AML-193 (cell line): Measurements from ENCODE around the gene MYBPC2.
"Not testable (repeated sequence)": the region's sequence is repeated elsewhere in the genome, so short reads cannot be mapped to it uniquely, and the experiment has no call there.

Experiments used
- DNase-seq, 2 experiments: peaks; one replicate each; lab custom pipeline; 2025; lab: John Stamatoyannopoulos, UW

MYBPC2 gene

GRCh38 chr19:50459638-50460037 lies 26.9 kb downstream of the MYBPC2 start:
- no peak for DNase-seq

- DNase-seq = no peak
These were observed 27.6 kb downstream of the MYBPC2 start for GRCh38 chr19:50460161-50460765.

DNA sequence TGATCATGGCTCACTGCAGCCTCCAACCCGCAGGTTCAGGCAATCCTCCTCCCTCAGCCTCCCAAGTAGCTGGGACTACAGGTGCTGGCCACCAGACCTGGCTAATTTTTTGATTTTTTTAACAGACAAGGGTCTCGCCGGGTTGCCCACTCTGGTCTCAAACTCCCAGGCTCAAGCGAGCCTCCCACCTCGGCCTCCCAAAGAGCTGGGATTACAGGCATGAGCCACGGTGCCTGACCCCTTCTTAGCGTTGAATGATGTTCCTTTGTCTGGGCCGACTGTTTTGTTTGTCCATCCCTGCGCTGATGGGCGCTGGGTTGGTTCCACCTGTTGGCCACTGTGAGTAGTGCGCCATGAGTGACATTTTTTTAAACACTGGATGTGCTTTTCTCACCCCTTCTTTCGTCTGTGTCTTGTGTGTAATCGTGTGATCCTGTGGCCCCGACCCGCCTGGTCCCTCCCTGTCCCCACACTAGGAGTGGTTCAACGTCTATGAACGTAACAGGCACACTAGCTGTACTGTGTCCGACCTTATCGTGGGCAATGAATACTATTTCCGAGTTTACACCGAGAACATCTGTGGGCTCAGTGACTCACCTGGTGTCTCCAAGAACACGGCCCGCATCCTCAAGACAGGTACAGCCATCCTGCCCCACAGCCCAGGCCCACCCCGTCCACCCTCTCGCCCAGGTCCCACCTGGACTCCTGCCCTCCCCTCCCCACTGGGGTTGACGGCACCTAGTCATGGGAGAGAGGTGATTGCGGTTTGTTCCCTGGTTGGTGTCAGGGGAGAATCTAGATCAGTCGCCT lies 28.6 kb downstream of the MYBPC2 start:
- peak; percentile 55 to 59 for DNase-seq

DNA sequence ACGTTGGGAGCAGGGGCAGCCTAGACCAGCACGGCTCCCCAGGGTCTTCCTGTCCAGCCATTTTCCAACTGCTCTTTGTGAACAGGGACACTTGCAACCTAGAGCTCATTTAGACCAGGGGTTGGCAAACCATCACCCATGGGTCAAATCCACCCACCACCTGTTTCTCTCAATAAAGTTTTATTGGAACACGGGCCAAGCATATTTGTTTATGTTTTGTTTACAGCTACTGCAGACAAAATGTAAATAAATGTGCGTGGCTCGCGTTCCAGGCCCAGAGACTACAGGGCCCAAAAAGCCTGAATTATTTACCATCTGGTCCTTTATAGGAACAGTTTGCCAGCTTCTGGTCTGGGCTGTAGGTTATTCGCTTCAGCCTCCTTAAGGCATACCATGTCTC lies 30.3 kb downstream of the MYBPC2 start:
- no peak for DNase-seq

GRCh38 chr19:50464348-50464747 lies 31.7 kb downstream of the MYBPC2 start:
- DNase-seq = no peak

- DNase-seq = no peak
These were observed 32.3 kb downstream of the MYBPC2 start for GRCh38 chr19:50465000-50465399.

GRCh38 chr19:50465986-50466705 lies 33.5 kb downstream of the MYBPC2 start:
- DNase-seq = no peak

GRCh38 chr19:50466706-50467039 lies 34.0 kb downstream of the MYBPC2 start:
- no peak for DNase-seq

GRCh38 chr19:50467566-50467965 lies 34.9 kb downstream of the MYBPC2 start:
- no peak for DNase-seq

GRCh38 chr19:50468818-50469217 lies 36.1 kb downstream of the MYBPC2 start:
- no peak for DNase-seq

- DNase-seq = not testable (repeated sequence)
These were observed 40.6 kb downstream of the MYBPC2 start for GRCh38 chr19:50473336-50473735.

DNA sequence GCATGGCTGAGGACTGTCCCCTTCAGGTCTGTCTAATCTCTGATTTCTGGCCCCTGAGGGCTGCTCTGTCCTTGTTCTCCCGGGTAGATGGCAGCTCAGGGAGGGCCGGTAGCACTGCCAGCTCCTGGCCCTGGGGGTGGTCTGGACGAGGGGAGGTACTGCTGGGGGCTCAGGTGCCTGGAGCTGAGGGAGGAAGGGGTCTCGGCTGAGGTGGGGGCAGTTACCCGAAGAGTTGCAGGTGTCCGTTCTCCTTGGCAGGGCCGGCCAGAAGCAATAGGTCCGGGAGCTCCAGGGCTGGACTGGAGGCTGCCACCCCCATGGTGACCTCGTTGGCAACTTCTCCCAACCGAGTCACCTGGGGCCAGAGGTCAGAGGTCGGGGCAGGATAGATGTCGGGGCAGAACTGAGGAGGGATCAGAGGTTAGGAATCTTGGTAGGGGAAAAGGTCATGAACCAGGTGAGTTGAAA lies 42.4 kb downstream of the MYBPC2 start:
- no peak for DNase-seq

GRCh38 chr19:50475736-50476223 lies 43.1 kb downstream of the MYBPC2 start:
- DNase-seq = no peak

- DNase-seq = peak; percentile 25 to 35
These were observed 43.7 kb downstream of the MYBPC2 start, which contains the start of the genes EMC10 and GARIN5A for GRCh38 chr19:50476224-50476906. TSS of gene EMC10 (plus strand) at chr19:50476507. CDS start at chr19:50476545, 38 bp downstream. TSS of gene GARIN5A (minus strand) at chr19:50476848. CDS start at chr19:50476388, 460 bp downstream.

DNA sequence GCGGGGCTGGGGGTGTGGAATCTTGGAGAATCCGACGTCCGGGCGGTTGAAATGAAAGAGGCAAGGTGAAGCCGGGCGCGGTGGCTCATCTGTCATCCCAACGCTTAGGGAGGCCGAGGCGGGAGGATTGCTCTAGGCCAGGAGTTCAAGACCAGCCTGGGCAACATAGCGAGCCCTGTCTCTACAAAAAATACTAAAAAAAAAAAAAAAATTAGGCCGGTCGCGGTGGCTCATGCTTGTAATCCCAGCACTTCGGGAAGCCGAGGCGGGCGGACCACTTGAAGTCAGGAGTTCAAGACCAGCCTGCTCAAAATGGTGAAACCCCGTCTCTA lies 44.2 kb downstream of the MYBPC2 start:
- no peak for DNase-seq

DNA sequence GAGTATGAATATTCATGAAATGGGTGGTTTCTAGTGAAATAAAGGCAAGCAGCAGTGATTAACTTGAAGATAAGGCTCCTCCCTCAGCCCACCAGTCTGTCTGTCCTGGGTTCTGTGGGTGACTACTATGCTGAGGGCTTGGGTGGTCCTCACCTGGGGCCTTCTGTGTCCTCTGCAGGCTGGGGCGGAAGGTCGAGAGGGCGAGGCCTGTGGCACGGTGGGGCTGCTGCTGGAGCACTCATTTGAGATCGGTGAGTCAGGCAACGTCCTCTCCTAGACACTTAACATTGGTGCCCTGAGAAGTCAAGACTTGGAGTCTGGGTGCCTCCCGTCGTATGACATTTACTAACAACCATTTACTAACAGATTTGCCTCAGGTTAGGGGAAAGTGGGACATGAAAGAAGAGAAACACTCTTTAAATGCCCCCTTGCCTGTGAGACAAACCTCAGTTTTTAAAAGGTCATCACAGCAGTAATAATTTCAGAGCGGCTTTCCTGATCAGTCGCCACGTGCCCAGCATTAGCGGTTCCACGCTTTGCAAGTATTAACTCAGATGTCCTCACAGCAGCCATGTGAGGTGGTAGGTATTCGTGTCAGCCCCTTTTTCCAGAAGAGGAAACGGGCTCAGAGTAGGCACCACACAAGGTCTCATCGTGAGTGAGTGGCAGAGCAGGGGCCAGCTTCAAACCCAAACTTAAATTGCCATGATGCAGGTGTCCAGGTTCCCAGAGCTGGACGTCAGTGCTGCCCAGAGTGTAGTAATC lies 45.2 kb downstream of the MYBPC2 start:
- no peak for DNase-seq

DNA sequence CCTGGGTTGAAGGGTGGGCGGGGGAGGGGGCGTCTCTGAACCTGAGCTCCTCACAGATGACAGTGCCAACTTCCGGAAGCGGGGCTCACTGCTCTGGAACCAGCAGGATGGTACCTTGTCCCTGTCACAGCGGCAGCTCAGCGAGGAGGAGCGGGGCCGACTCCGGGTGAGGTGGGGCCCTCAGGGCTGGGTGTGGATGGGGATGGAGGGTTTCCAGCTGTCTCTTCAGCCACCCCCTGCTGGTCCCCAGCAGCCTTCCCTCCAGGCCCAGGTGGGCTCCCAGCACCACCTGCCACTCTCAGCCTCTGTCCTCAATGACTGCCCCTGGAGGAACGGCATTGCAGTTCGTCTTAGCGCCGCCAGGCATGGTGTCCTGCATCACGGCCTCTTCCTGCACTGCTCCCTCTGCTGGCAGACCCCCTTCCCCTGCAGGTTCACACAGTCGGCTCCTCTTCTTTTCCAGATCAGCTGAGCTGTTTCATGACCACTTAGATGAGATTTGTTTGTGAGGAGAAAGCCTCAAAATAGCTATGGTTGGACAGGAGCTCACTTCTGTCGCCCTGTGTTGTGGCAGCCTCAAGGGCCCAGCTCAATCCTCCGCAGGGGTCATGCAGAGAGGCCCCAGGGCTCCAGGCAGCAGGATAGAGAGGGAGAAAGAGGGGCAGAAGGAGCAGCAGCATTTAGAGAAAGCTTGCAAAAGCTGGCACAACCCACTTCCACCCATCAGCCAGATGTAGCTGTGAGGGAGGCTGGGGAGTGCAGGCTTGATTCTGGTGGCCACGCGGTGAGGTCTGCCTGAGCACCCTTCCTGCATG lies 46.4 kb downstream of the MYBPC2 start:
- DNase-seq = no peak

DNA sequence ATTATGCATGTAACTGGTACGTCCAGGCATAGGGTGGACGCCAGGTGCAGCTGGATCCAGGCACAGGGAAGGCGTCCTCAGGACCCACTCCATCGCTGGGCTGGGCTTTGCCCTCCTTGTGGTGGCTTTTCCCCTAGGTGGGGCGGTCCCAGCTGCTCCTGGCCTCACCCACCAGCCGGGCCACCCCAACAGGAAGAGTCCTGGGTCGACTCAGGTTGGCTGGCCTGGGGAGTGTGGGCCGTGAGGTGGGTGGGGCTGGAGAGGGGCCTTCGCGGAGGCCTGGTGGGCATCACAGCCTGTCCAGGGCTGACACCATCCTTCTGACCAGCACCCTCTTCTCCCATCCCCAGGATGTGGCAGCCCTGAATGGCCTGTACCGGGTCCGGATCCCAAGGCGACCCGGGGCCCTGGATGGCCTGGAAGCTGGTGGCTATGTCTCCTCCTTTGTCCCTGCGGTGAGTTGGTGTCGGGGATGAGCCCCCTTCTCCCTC lies 47.1 kb downstream of the MYBPC2 start:
- DNase-seq = no peak

GRCh38 chr19:50480281-50481111 lies 47.8 kb downstream of the MYBPC2 start:
- no peak for DNase-seq
